Measurements from ENCODE around the gene PAX3.

Gene PAX3

GRCh38 chr2:222294996-222295367 is 3.8 kb downstream of the PAX3 start:
- Histone ChIP-seq H3K27me3 (ENCODE audit: control insufficient read depth, insufficient read depth, low read length) (peaks cover 94% of the 10 kb centered on the region), H3K4me3 (ENCODE audit: low read depth, low read length) (peak overlapping the region; percentile 34; the same call in 1 of the 2 replicates), H3K4me1 (ENCODE audit: control insufficient read depth, insufficient read depth, low read length) (peaks cover 69% of the 10 kb centered on the region), H3K9me3 (ENCODE audit: control insufficient read depth, insufficient read depth, low read depth, low read length) (no peaks in the 10 kb centered on the region), H3K9ac (ENCODE audit: low read length) (no peak overlapping the region), H3K36me3 (ENCODE audit: control insufficient read depth, insufficient read depth, low read length) (no peaks in the 10 kb centered on the region), H3K27ac (ENCODE audit: low read depth, low read length) (no peak overlapping the region)

GRCh38 chr2:222293660-222294630 is 4.9 kb downstream of the PAX3 start:
- Histone ChIP-seq H3K9ac (ENCODE audit: low read length) (no peak overlapping the region), H3K4me1 (ENCODE audit: control insufficient read depth, insufficient read depth, low read length) (peaks cover 67% of the 10 kb centered on the region), H3K4me3 (ENCODE audit: low read depth, low read length) (peak overlapping the region; percentile 42; the same call in 1 of the 2 replicates), H3K27ac (ENCODE audit: low read depth, low read length) (no peak overlapping the region), H3K27me3 (ENCODE audit: control insufficient read depth, insufficient read depth, low read length) (peaks cover 94% of the 10 kb centered on the region), H3K36me3 (ENCODE audit: control insufficient read depth, insufficient read depth, low read length) (no peaks in the 10 kb centered on the region), H3K9me3 (ENCODE audit: control insufficient read depth, insufficient read depth, low read depth, low read length) (no peaks in the 10 kb centered on the region)

- peaks cover 94% of the 10 kb centered on the region for H3K27me3 ChIP-seq (ENCODE audit: control insufficient read depth, insufficient read depth, low read length)
Measured at GRCh38 chr2:222292149-222293134, 6.4 kb downstream of the PAX3 start.

GRCh38 chr2:222291485-222291841 is 7.3 kb downstream of the PAX3 start:
- H3K9me3 ChIP-seq (ENCODE audit: control insufficient read depth, insufficient read depth, low read depth, low read length) = no peaks in the 10 kb centered on the region
- H3K27ac ChIP-seq (ENCODE audit: low read depth, low read length) = no peak overlapping the region
- H3K27me3 ChIP-seq (ENCODE audit: control insufficient read depth, insufficient read depth, low read length) = peaks cover 94% of the 10 kb centered on the region
- no peaks in the 10 kb centered on the region for H3K36me3 ChIP-seq (ENCODE audit: control insufficient read depth, insufficient read depth, low read length)
- peak overlapping the region; percentile 49 for H3K9ac ChIP-seq (ENCODE audit: low read length)
- H3K4me3 ChIP-seq (ENCODE audit: low read depth, low read length) = peak overlapping the region; percentile 63
- peaks cover 56% of the 10 kb centered on the region for H3K4me1 ChIP-seq (ENCODE audit: control insufficient read depth, insufficient read depth, low read length)

More at GRCh38 chr2:222292149-222293134, 6.4 kb downstream of the PAX3 start:
- Histone ChIP-seq H3K9me3 (ENCODE audit: control insufficient read depth, insufficient read depth, low read depth, low read length) (no peaks in the 10 kb centered on the region), H3K9ac (ENCODE audit: low read length) (no peak overlapping the region), H3K4me1 (ENCODE audit: control insufficient read depth, insufficient read depth, low read length) (peaks cover 65% of the 10 kb centered on the region), H3K36me3 (ENCODE audit: control insufficient read depth, insufficient read depth, low read length) (no peaks in the 10 kb centered on the region), H3K27ac (ENCODE audit: low read depth, low read length) (no peak overlapping the region), H3K4me3 (ENCODE audit: low read depth, low read length) (no peak overlapping the region; the same call in 1 of the 2 replicates)

GRCh38 chr2:222290736-222291484 is 7.9 kb downstream of the PAX3 start:
- Histone ChIP-seq H3K9ac (ENCODE audit: low read length) (peak overlapping the region; percentile 70), H3K27me3 (ENCODE audit: control insufficient read depth, insufficient read depth, low read length) (peaks cover 94% of the 10 kb centered on the region), H3K4me1 (ENCODE audit: control insufficient read depth, insufficient read depth, low read length) (peaks cover 56% of the 10 kb centered on the region), H3K9me3 (ENCODE audit: control insufficient read depth, insufficient read depth, low read depth, low read length) (no peaks in the 10 kb centered on the region), H3K36me3 (ENCODE audit: control insufficient read depth, insufficient read depth, low read length) (no peaks in the 10 kb centered on the region), H3K27ac (ENCODE audit: low read depth, low read length) (no peak overlapping the region; the same call in 1 of the 2 replicates), H3K4me3 (ENCODE audit: low read depth, low read length) (peak overlapping the region; percentile 63)

- Histone ChIP-seq H3K4me1 (ENCODE audit: control insufficient read depth, insufficient read depth, low read length) (peaks cover 53% of the 10 kb centered on the region), H3K9me3 (ENCODE audit: control insufficient read depth, insufficient read depth, low read depth, low read length) (no peaks in the 10 kb centered on the region), H3K27ac (ENCODE audit: low read depth, low read length) (no peak overlapping the region; the same call in 1 of the 2 replicates), H3K27me3 (ENCODE audit: control insufficient read depth, insufficient read depth, low read length) (peaks cover 92% of the 10 kb centered on the region), H3K4me3 (ENCODE audit: low read depth, low read length) (peak overlapping the region; percentile 63), H3K9ac (ENCODE audit: low read length) (peak overlapping the region; percentile 70), H3K36me3 (ENCODE audit: control insufficient read depth, insufficient read depth, low read length) (no peaks in the 10 kb centered on the region)
Measured at GRCh38 chr2:222290401-222290735, 8.4 kb downstream of the PAX3 start.

- peaks cover 47% of the 10 kb centered on the region for H3K4me1 ChIP-seq (ENCODE audit: control insufficient read depth, insufficient read depth, low read length)
- peak overlapping the region; percentile 70 for H3K9ac ChIP-seq (ENCODE audit: low read length)
- no peak overlapping the region; the same call in 1 of the 2 replicates for H3K27ac ChIP-seq (ENCODE audit: low read depth, low read length)
- H3K27me3 ChIP-seq (ENCODE audit: control insufficient read depth, insufficient read depth, low read length) = peaks cover 92% of the 10 kb centered on the region
- peak overlapping the region; percentile 63 for H3K4me3 ChIP-seq (ENCODE audit: low read depth, low read length)
- no peaks in the 10 kb centered on the region for H3K9me3 ChIP-seq (ENCODE audit: control insufficient read depth, insufficient read depth, low read depth, low read length)
- no peaks in the 10 kb centered on the region for H3K36me3 ChIP-seq (ENCODE audit: control insufficient read depth, insufficient read depth, low read length)
Measured at GRCh38 chr2:222289278-222290160, 9.3 kb downstream of the PAX3 start.

GRCh38 chr2:222288590-222289277 is 10.1 kb downstream of the PAX3 start:
- Histone ChIP-seq H3K4me3 (ENCODE audit: low read depth, low read length) (peak overlapping the region; percentile 63), H3K9ac (ENCODE audit: low read length) (no peak overlapping the region), H3K27ac (ENCODE audit: low read depth, low read length) (no peak overlapping the region), H3K4me1 (ENCODE audit: control insufficient read depth, insufficient read depth, low read length) (peaks cover 48% of the 10 kb centered on the region), H3K9me3 (ENCODE audit: control insufficient read depth, insufficient read depth, low read depth, low read length) (no peaks in the 10 kb centered on the region), H3K27me3 (ENCODE audit: control insufficient read depth, insufficient read depth, low read length) (peaks cover 92% of the 10 kb centered on the region), H3K36me3 (ENCODE audit: control insufficient read depth, insufficient read depth, low read length) (no peaks in the 10 kb centered on the region)

- Histone ChIP-seq H3K9me3 (ENCODE audit: control insufficient read depth, insufficient read depth, low read depth, low read length) (no peaks in the 10 kb centered on the region), H3K27ac (ENCODE audit: low read depth, low read length) (no peak overlapping the region), H3K9ac (ENCODE audit: low read length) (no peak overlapping the region), H3K27me3 (ENCODE audit: control insufficient read depth, insufficient read depth, low read length) (peaks cover 85% of the 10 kb centered on the region), H3K4me1 (ENCODE audit: control insufficient read depth, insufficient read depth, low read length) (peaks cover 44% of the 10 kb centered on the region), H3K36me3 (ENCODE audit: control insufficient read depth, insufficient read depth, low read length) (no peaks in the 10 kb centered on the region), H3K4me3 (ENCODE audit: low read depth, low read length) (no peak overlapping the region)
Measured at GRCh38 chr2:222287862-222288479, 10.8 kb downstream of the PAX3 start.
